Fibroblast of skin of right quadriceps (primary cell): ENCODE data around the gene NUDT11.
"Not testable (repeated sequence)": the region's sequence is repeated elsewhere in the genome, so short reads cannot be mapped to it uniquely, and the experiment has no call there.

Experiments used
- DNase-seq: peaks from one replicate; pipeline ENCODE4 v3.0.0-alpha.2; 2013

Gene NUDT11

GRCh38 chrX:51496501-51497291 lies at the start of gene NUDT11:
Gene NUDT11, minus strand, starts transcription at chrX:51496592. Its CDS starts 148 bp downstream, at chrX:51496444.
- peak; percentile 69 for DNase-seq

GRCh38 chrX:51520393-51520792 lies 24.0 kb upstream of the NUDT11 start:
- DNase-seq: no peak

- not testable (repeated sequence) for DNase-seq
Observed at GRCh38 chrX:51519131-51519530, 22.7 kb upstream of the NUDT11 start.

- DNase-seq: no peak
Observed at GRCh38 chrX:51507551-51507950, 11.2 kb upstream of the NUDT11 start.

- peak; percentile 15 for DNase-seq
Observed at GRCh38 chrX:51495701-51496488, 497 bp downstream of the NUDT11 start.

- no peak for DNase-seq
Observed at GRCh38 chrX:51494409-51494808, 2.0 kb downstream of the NUDT11 start.

- no peak for DNase-seq
Observed at GRCh38 chrX:51487960-51488267, 8.5 kb downstream of the NUDT11 start.

- no peak for DNase-seq
Observed at GRCh38 chrX:51484616-51485015, 11.8 kb downstream of the NUDT11 start.

GRCh38 chrX:51482411-51482810 lies 14.0 kb downstream of the NUDT11 start:
- not testable (repeated sequence) for DNase-seq

- no peak for DNase-seq
Observed at GRCh38 chrX:51476930-51477329, 19.5 kb downstream of the NUDT11 start.

GRCh38 chrX:51463322-51463721 lies 33.1 kb downstream of the NUDT11 start:
- DNase-seq: no peak

- peak; percentile 13 for DNase-seq
Observed at GRCh38 chrX:51461053-51462044, 35.0 kb downstream of the NUDT11 start.

GRCh38 chrX:51459125-51459524 lies 37.3 kb downstream of the NUDT11 start:
- peak; percentile 0 for DNase-seq

GRCh38 chrX:51456814-51457213 lies 39.6 kb downstream of the NUDT11 start:
- no peak for DNase-seq

- DNase-seq: no peak
Observed at GRCh38 chrX:51456246-51456645, 40.1 kb downstream of the NUDT11 start.

GRCh38 chrX:51440365-51440764 lies 56.0 kb downstream of the NUDT11 start:
- DNase-seq: no peak
